Stimulated activated CD8-positive, alpha-beta memory T cell treated with anti-CD3 and anti-CD28 coated beads, Interleukin-7, amount 100 ng/mL, for 1 hour (primary cell): ENCODE results near the gene SHROOM3.
"Not testable (repeated sequence)": the region's sequence is repeated elsewhere in the genome, so short reads cannot be mapped to it uniquely, and the experiment has no call there.

Source experiments
- DNase-seq, 2 donors: peaks; one replicate each; pipeline ENCODE4 v3.0.0-alpha.2; 2020; ENCODE audit warnings: low read depth in 2 of 2

SHROOM3 gene

GRCh38 chr4:76723373-76723772 is 288.3 kb downstream of the SHROOM3 start:
- DNase-seq, result no peak

DNA sequence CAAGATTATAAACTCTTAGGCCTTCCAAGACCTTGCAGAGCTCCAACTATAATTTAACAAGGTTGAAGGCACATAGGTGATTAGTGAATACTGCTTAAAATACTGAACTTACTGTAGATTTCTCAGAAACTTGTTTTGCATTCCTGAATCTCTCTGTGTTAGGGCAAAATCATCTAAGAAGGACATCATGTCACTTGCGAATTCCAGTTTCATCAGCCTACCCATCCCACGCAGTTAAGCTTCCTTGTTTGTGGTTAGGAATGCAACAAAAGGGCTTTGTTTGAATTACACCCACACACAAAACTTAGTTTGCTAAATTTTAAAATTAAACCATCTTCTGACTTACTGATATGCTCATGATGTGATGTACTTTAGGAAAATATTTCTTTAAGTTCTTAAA is 288.9 kb downstream of the SHROOM3 start:
- no peak for DNase-seq

GRCh38 chr4:76725039-76725438 is 290.0 kb downstream of the SHROOM3 start:
- no peak for DNase-seq

DNA sequence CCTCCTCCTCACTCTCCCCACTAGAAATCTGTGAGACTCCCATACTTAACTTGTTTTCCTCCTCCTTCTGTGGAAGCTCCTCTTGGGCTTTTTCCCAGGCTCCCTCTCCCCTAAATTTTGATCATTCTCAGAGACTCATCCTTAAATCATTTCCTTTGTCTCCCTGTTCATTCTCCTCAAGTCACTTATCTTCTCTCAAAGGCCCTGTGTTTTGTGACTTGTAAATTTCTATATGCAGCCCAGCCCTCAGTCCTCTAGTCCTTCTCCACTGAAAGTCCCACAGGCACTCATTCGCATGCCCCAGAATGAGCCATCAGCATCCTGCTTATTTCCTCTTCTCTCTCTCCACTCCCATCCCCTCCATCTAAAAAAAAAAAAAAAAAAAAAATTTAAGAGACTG is 291.1 kb downstream of the SHROOM3 start:
- DNase-seq, result no peak

- DNase-seq, result no peak
Observed at GRCh38 chr4:76726631-76727030, 291.6 kb downstream of the SHROOM3 start.

- not testable (repeated sequence) for DNase-seq
Observed at GRCh38 chr4:76727934-76728333, 292.9 kb downstream of the SHROOM3 start.

GRCh38 chr4:76729460-76729859 is 294.4 kb downstream of the SHROOM3 start:
- no peak for DNase-seq

GRCh38 chr4:76729980-76730379 is 295.0 kb downstream of the SHROOM3 start:
- DNase-seq, result no peak

DNA sequence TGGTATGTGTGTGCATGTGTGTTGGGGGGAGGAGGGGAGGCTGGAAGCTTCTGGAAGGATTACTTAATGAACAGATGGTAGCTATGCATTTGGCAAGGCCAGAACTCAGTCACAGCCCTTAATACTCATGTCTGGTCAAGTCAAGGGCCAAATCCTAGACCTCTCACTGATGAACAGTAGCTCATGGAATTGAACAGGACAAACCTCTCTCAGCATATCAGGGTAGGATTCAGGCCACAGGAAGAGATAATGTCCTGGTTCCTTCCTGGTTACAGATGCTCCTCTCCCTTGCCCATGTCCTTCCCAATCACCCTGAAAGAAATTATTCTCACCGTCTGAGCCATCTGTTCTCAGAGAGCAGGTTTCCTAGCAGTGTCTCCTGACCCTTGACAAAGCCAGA is 297.2 kb downstream of the SHROOM3 start:
- DNase-seq, result no peak

GRCh38 chr4:76733068-76733771 is 298.2 kb downstream of the SHROOM3 start:
- no peak for DNase-seq

- DNase-seq, result no peak
Observed at GRCh38 chr4:76736414-76736813, 301.4 kb downstream of the SHROOM3 start.

- DNase-seq, result no peak
Observed at GRCh38 chr4:76737180-76737579, 302.2 kb downstream of the SHROOM3 start.

GRCh38 chr4:76737771-76738085 is 302.7 kb downstream of the SHROOM3 start:
- DNase-seq, result no peak

DNA sequence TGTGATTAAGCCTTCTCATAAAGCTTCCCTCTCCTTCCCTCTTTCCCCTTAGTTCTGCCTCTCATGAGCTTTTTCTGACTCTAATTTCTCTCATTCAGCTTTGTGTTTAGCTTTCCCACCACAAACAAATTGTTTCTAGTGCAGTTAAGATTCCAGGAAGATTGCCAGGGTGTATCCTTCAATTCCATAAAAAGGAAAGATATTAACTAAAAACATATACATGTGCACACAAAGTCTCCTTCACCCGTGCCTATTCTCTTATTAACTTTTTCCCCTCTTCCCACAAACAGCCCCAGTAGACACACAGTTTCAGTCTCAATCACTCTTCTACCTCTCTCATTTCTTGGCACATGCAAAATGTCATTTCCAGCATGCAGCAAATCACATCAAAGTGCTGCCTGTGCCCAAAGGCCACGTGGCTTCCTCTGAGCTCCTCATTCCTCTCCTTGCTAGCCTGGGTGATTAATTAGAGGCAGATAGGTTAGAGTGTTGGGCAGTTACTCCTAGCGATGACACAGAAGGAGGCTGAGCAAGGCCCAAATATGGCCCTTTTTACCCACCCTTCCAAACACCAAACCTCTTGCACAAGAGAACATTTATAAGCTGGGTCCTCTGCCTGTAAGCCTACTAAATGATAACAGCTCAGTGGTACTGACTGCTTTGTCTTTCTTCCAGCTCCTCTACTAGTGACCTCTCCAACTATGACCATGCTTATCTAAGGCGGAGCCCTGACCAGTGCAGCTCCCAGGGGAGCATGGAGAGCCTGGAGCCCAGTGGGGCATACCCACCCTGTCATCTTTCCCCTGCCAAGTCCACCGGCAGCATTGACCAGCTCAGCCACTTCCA is 303.3 kb downstream of the SHROOM3 start:
- DNase-seq, result no peak

DNA sequence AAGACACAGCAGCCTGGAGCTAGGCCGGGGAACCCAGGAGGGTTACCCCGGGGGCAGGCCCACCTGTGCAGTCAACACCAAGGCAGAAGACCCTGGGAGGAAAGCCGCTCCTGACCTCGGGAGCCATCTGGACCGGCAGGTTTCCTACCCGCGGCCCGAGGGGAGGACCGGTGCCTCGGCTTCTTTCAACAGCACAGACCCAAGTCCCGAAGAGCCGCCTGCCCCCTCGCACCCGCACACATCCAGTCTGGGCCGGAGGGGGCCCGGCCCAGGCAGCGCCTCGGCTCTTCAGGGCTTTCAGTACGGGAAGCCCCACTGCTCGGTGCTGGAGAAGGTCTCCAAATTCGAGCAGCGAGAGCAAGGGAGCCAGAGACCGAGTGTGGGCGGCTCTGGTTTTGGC is 305.2 kb downstream of the SHROOM3 start:
- no peak for DNase-seq

DNA sequence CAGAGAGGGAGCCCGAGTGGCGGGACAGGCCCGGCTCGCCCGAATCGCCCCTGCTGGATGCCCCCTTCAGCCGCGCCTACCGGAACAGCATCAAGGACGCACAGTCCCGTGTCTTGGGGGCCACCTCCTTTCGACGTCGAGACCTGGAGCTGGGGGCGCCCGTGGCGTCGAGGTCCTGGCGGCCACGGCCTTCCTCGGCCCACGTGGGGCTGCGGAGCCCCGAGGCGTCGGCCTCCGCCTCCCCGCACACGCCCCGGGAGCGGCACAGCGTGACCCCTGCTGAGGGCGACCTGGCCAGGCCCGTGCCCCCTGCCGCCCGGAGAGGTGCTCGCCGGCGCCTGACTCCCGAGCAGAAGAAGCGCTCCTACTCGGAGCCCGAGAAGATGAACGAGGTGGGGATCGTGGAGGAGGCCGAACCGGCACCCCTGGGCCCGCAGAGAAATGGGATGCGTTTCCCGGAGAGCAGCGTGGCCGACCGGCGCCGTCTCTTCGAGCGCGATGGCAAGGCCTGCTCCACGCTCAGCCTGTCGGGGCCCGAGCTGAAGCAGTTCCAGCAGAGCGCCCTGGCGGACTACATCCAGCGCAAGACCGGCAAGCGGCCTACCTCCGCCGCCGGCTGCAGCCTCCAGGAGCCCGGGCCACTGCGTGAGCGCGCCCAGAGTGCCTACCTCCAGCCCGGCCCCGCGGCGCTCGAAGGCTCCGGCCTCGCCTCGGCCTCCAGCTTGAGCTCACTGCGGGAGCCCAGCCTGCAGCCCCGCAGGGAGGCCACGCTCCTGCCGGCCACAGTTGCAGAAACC is 306.0 kb downstream of the SHROOM3 start:
- DNase-seq, result no peak

DNA sequence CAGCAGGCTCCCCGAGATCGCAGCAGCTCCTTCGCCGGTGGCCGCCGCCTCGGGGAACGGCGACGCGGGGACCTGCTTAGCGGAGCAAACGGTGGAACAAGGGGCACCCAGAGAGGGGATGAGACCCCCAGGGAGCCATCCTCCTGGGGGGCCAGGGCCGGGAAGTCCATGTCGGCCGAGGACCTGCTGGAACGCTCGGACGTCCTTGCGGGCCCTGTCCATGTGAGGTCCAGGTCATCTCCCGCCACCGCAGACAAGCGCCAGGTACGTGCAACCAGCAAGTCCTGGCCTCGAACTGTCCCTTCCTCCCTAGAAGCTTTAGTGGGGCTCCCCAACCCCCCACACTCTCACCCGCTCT is 306.6 kb downstream of the SHROOM3 start:
- DNase-seq, result no peak

DNA sequence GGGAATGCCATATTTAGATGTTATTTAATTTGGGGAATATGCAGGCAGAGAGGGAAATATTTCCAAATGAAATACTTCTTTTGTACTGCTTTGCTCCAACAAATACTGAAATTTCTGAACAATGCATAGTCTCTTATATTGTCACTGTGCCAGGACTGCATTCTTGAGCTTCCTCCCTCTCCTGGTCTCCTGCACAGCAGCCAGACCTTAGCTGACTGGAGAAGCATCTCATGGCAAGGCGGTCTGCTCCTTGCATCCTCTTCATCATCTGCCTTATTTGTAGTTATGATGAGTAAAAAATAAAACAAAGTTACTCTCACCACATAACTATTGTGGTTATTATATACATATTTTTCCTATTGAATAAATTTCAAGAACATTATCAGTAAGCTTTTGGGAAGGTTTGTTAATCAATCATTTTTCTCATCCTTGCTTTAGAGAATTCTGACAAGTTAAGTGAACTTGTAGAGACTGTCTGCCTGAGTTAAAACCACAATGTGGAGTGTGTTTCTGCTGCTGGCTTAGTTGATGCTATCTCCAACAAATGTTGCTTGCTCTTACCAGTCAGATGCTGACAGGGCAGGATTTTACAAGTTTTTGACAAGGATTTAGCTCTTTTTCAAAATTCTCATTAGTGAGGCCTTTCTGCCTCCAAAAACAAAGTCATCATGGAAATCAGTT is 309.4 kb downstream of the SHROOM3 start:
- DNase-seq, result no peak

GRCh38 chr4:76745240-76745639 is 310.2 kb downstream of the SHROOM3 start:
- DNase-seq, result no peak

- no peak for DNase-seq
Observed at GRCh38 chr4:76747563-76747962, 312.5 kb downstream of the SHROOM3 start.

DNA sequence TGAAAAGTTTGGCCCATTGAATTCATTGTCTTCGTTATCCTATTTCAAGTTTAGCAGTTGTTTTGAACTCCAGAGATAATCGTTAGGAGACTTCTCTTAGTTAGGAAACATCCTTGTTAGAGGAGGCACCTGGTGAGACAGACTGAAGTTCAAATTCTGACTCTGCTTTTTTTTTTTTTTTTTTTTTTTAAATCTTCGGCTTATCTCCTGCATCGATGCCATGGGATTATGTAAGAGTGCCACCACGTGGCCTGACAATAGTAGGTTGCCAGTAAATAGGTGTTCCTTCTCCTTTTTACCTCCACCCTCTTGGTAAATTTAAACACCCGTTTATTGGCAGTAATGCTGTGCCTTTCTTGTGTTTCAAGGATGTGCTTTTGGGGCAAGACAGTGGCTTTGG is 313.6 kb downstream of the SHROOM3 start:
- no peak for DNase-seq

DNA sequence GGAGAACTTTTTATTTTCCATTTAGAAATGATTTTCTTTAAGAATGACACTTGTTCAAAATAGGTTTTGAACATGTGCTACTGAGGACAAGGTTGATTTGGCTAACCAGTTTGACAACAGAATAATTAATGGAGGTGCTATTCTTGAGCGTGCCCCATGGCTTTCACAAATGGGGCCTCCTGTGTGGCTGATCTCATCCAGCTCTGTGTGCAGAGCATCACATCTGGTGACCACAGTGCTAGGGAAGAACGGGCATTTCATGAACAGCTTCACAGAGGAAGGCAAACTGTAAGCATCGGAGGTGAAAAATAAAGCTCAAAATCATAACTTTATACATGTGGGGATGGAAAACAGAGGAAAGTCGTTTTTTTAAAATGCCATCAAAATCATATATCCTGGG is 314.3 kb downstream of the SHROOM3 start:
- DNase-seq, result no peak
